Activated CD4-positive, alpha-beta T cell treated with anti-CD3 and anti-CD28 coated beads, Interleukin-2, amount 50 U/mL, for 16 hours (primary cell): ENCODE measurements around the gene NUAK1.

Source experiments
- DNase-seq: peaks from one replicate; pipeline ENCODE4 v3.0.0-alpha.2; 2020

NUAK1 gene

DNA sequence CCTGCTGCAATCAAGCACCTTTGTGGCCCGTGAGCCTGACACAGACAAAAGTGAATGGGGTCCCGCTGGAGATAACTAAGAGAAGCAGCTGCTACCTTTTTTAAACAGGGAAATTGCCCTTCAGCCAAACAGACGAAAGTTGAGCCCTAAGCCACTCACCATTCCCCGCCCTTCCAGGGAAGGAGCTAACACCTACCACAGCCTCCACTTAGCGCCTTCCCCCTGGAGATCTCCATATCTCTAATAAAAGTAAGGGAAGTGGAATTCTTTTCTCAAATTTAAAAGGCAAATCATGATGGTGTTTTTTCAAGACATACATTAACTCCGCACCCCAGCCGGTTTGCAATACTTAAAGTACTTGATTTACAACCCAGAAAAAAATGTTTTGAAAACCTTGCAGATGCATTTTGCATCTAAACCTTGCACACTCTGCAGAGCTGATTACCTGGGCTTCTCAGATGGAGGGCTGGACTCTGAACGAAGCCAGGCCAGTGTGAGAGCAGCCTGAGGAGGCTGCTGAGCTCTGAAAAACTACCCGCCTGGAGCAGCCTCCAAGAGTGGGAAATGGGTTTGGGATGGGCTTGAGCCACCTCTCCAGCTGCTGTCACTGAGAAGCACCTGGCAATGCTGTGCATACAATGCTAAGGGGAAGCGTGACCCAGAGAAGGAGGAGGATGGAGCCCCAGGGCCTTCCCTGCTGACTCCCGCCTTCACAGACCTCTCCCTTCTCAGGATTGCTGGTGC is 10.0 kb downstream of the NUAK1 start:
- no peak for DNase-seq

GRCh38 chr12:106127338-106128126 is 11.2 kb downstream of the NUAK1 start:
- no peak for DNase-seq

- DNase-seq = no peak
These were observed 12.1 kb downstream of the NUAK1 start for GRCh38 chr12:106126441-106127337.

DNA sequence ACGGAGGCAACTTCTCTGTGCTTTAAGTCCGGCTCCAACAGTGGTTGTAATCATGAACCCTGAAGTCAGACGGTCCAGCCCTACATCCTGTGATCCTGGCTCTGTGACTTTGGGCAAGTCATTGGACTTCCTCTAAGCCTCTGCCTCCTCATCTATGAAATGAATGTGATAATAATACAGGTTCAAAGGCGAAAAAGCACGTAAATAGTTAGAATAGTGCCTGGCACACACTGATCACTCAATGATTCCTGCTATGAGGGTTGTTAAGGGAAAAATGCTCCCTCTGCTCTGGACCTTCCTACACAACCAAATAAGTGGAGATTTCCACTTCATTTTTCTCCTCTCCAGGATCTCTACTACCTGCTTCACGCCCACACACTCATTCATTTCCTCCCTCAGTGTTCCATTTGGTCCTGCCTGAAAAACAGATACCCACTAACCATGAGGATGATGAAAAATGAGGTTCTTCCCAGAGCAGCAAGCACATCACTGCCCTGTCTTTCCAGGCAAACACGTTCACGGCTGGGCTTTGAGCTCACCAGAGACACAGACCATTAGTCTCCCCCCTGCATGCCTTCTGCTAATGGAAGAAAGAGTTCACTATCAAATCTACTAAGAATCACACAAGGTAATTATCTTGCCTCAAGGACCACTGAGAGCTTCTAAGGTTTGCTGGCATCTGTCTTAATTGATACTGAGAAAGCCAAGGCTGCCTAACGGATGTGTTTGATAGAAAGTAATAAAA is 13.2 kb downstream of the NUAK1 start:
- no peak for DNase-seq

DNA sequence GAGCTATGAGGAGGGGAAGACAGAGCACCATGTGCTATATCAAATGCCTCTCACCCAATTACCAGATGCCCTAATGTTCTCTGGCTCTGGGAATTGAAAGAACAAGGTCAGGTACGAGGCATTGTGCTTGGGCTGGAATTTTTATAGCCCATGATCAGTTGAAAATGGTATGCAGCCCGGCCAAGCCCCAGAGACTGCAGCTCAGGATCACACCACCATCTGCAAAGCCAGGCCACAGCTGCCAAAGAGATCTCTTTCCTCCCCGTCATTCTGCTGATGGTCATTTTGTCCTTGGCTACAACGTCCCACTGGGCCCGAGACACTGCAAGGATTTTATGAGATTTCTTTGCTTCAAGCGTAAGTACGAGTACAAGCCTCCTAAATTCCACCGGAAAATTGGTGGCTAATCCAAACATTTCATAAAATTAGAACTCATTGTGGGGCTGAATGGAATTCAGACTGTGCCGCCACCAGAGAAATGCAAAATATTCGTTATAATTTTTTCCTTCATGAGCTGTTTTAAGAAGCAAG is 15.1 kb downstream of the NUAK1 start:
- DNase-seq = no peak

- no peak for DNase-seq
These were observed 15.6 kb downstream of the NUAK1 start for GRCh38 chr12:106123110-106123509.

DNA sequence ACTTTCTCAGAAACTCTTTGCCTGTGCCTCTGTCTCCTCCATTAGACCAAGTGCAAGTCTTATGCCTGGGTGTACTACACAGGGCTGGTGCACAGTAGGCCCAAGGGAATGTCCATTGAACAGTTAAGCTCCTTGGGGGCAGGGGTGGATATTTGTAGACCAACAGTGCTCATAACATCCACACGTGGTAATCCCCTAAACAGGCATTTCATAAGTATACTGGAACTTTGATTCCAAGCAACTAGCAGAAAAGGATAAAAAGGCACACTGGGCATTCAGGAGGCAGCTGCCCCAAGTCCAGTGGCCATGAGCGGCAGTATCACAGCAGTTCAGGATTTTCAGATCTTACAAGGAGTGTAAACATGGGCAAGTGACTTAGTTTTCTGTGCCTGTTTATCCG is 16.8 kb downstream of the NUAK1 start:
- DNase-seq = no peak

DNA sequence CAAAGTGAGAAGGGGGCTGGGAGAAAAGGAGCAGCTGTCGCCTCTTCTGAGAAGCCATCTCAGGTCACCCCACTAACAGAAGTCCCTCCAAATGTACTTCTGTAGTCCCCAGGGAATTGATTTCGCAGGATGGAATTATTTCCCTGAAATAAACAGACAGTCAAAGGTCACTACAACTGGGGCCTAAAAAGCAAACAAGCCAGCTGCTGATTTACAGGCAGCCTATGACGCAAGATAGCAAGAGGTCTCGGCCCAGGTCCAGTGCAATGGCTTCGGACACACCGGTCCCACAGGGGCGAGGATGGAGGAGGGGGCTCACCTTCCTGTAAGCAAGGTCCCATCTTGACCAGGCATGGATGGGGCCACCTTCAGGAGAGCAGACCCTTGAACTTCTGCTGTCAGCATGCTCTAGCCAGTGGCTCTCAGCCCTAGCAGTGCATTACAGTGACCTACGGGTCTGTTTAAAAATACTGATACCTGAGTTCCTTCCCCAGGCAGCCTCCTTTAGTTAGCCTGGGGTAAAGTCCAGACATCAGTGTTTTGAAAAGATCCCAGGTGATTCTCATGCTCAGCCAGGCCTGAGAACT is 18.1 kb downstream of the NUAK1 start:
- DNase-seq = no peak

DNA sequence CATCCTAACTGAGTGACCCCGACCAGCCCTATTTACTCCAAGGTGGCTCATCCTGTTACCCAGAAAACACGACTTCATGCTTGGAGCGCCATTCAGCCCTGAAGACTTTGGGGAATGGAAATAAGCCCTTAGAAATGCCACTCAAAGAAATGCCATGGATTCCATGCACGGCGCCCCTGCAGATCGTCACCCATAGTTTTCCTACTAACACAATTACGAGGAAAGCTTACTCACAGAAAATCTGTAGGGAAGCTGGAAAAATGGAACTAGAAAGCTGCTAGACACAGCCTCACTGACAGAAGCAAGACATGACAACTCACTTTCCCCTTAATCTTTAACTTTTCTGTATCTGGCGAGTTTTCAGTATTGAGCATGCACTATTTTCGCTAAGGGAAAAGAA is 19.5 kb downstream of the NUAK1 start:
- DNase-seq = no peak

DNA sequence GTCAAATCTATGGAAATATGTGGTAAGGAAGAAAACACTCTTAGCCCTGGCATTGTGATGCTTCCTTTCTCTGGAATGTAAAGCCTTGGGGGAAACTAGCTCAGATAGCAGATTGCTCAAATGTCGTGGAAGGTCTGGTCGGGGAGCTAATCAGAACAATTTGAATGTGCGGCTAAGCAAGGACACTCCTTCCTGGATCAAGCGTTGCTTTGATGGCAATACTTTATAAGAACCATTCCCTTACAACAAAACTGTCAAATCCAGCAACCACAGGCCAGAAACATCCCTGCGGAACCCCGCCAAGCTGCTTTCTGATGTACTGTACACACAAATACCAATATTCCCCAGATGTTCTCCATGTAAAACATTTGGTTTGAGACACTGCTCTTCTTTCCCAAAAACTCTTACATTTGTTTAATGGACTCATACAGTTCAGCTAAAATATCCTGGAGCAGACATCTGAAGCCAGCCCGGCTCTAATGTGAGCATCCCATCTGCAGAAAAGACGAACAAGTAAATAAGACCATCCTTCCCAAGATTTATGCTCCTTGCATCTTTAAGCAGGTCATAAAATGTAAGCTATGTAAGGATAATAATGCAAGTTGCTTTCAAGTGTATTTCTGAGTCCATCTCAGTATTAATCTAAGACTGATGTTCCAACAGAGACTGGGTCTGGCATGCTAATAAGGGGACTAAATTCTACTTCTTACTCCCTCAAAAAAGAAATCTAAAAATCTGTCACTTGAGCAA is 20.2 kb downstream of the NUAK1 start:
- DNase-seq = no peak

DNA sequence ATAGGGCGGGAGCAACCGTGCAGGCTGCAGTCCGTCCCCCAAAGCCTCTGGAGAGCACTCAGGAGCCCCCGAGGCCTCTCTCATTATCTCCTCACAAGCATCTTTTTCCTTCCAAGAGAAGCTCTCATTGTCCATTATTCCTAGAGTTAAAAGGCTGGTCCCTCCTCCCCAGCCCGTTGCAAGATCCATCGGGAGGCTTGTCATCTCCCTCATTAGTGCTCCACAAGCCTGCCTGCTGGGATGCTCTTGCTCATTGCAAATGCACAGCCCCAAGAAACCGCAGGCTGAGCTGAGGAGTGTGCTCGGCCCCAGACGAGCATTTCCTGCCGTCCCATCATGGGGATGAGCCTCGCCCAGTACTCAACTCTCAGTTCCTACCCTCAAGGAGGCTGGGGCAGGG is 23.3 kb downstream of the NUAK1 start:
- no peak for DNase-seq

DNA sequence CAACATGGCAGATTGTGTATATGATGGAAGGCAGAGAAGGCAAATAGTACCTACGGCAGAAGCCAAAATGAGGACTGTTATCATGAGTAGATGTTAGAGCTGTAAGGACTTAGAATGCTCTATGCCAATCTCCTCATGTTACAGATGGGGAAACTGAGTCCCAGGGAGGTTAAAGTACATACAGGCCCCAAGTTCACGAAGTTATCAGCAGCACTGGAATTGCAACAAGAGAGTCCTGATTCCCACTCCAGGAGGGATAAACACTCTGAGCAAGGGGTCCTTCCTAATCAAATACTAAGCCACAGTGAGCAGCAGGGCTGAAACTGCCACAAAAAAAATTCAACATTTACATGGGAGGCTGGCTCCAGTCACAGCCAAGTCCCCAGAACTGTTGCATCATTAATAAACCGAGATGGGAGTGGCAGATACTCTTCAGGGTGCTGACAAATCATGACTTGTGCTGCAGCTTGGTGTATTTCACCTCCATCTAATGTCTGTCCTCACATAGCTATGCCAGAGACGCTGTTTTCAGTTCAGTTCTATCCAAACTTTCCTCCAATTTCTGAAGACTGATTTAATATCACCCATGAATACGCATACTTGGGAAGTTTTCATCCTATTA is 24.2 kb downstream of the NUAK1 start:
- no peak for DNase-seq

DNA sequence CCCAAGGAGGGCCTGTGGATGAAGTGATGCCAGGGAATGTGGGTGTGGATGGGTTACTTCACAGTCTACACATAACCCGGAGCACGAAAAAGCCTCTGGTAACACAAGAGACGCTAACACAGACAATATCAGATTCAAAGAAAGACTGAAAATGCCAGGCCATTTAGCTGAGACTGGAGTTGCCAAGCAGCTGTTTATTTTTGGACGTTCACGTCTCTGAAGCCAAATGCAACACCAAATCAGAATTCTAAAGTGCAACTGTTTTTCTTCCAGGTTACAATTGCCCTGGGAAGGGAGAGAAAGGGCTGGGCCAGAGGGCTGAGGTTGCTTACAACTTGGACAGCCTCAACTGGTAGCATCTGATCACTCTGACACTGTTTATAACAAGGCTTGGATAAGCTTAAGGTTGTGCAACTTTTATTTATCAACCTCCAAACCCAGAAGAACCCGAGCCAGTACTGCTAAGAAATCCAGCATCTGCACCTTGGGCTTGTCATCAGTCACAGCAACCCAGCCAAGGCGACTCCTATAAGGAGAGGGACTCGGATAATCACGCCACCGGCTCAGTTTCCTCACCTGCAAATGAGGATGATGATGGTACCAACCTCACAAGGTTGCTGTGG is 24.8 kb downstream of the NUAK1 start:
- DNase-seq = no peak

DNA sequence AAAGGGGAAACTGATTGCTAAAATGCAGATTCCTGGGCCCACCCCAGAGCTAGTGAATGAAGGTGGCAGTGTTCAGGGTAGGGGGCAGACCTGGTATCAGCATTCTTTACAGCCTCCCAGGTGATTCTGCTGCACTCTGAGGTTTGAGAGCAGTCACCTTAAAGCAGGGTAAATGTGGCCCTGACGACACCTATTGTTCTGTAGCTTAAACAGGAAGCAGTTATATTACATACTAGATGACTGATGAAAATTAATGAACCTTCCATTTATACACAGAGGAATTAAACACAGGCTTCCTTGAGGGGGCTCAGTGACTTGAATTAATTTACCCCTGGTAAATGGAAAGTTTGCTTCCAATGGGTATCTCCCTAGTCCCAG is 25.3 kb downstream of the NUAK1 start:
- no peak for DNase-seq

DNA sequence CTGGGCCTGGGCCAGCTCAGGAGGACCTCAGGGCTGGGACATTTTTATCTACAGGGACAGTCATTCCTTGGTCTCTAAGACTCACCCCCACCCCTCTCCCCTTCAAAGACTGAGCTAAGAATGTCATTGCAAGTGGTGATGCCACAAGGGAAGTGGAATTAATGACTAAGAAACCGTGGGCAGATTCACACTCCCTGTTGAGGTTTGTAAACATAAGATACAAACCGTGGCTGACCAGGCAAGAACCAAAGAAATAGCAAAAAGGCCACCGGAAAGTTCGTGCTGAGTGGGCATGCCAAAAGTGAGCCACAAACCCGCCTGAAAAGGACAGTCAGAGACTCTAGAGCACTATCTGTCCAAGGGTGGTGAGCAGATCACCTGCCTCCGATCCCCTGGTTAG is 25.7 kb downstream of the NUAK1 start:
- DNase-seq = peak; percentile 30

DNA sequence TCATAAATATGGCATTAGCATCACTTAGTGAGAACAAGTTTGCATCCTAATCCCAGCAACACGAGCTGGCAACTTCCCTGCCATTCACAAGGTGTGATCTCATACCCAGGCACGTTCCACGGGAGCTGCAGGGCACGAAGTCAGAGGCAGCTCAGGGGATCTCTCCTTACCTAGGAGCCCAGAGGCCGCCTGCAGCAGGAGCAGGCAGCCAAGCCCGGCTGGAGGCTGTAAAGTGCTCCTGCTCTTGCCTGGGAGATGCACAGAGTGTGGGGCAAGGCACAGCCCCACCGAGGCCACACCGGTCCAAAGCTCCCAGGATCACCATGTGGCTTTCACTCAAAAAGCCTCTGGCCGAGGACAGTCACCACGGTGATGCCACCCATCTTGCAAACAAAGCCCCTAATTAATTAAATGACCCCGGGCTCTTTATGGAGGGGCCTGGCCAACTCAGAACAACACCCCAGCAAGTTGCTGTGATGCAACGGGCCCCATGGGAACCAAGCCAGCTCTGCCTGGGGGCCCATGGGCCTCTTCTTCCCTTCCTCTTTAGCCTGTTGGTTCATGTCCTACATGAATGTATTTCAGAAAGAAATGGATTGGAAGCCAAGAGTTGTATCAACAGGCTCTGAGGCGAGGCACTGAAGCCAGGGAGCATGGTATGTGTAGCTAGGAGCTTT is 26.5 kb downstream of the NUAK1 start:
- no peak for DNase-seq

GRCh38 chr12:106110626-106111300 is 28.0 kb downstream of the NUAK1 start:
- DNase-seq = no peak

DNA sequence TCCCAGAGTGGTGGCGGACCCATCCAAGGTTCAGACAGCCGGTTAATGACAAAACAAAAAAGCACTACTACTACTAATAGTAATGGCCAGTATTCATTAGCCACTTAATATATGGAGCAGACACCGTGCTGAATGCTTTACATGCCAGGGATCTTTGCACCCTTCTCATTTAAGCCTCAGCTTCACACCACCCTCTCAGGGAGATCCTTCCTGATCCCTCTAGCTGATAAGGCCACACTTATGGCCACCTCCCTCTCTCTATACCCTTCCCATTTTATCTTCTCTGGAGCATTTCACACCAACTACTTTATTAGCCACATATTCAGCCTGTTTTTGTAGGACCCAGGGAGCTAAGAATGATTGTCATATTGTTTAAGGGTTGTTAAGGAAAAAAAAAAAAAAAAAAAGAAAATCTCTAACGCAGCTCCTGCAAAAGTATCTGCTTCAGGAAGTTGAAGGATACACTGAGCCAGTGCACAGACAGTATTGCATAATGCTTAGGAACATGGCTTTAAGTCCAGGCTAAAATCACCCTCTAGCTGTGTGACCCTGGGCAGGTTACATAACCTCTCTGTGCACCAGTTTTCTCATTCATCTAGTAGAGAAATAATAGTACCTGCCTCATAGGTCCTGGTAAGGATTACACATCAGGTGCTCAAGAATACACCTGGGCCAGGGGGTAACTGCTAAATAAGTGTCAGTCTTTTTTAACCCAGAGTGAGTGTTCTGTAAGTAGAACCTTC is 29.4 kb downstream of the NUAK1 start:
- no peak for DNase-seq
